ENCODE data around the gene ADGRE1.
A peak's percentile ranks its signal among the peaks of the same experiment; 100 is the strongest.
"Not testable (repeated sequence)": the region's sequence is repeated elsewhere in the genome, so short reads cannot be mapped to it uniquely, and the experiment has no call there.

The ADGRE1 gene

DNA sequence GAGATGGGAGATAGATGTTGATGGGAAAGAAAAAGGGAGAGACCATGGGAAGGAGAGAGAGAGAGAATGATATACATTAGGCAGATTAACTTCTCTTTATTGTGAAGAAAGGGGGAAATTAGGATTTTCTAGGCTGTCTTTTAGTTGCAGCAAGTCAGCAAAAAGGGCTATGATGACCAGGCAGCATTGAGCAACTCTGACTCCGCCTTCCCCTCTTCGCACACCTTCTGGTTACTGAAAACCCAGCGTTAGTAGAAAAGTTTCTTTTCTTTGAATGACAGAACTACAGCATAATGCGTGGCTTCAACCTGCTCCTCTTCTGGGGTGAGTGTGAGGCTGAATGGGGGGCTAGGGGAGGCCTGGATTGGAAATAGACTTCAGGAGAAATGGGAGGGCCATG lies at the start of gene ADGRE1:
ADGRE1 (plus strand) TSS at position 264 of the 400 bp plus-strand sequence; CDS start at position 294, 30 bp downstream.
- in situ Hi-C loops (cut with MboI; ENCODE audit: low pct_unique_long_range_greater_than_20kb, low sequenced_read_pairs): no loop called here
- DNase-seq: no peak

- in situ Hi-C loops (cut with MboI; ENCODE audit: low pct_unique_long_range_greater_than_20kb, low sequenced_read_pairs): no loop called here
- no peak for DNase-seq
These were observed 49.2 kb upstream of the ADGRE1 start for GRCh38 chr19:6838062-6838655.

- no peak for DNase-seq
- in situ Hi-C loops (cut with MboI; ENCODE audit: low pct_unique_long_range_greater_than_20kb, low sequenced_read_pairs): no loop called here
These were observed 44.3 kb upstream of the ADGRE1 start for GRCh38 chr19:6842871-6843607.

GRCh38 chr19:6847828-6848200 lies 39.6 kb upstream of the ADGRE1 start:
- in situ Hi-C loops (cut with MboI; ENCODE audit: low pct_unique_long_range_greater_than_20kb, low sequenced_read_pairs): no loop called here
- DNase-seq: no peak

GRCh38 chr19:6848986-6849385 lies 38.4 kb upstream of the ADGRE1 start:
- no peak for DNase-seq
- in situ Hi-C loops (cut with MboI; ENCODE audit: low pct_unique_long_range_greater_than_20kb, low sequenced_read_pairs): no loop called here

DNA sequence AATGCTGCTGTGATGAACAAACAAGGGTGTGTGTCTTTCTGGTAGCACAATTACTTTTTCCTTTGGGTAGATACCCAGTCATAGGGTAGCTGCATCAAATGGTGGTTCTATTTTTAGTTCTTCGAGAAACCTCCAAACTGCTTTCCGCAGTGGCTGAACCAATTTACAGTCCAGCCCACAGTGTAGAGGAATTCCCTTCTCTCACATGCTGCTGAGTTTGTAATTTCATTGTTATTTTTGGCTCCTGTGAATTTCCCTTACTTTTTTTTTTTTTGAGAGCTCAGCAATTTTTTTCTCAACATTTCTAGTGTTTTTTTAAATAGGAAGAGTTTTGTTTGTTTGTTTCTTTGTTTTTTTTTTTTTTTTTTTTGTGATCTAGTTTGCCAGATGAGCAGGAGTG lies 37.5 kb upstream of the ADGRE1 start:
- DNase-seq: no peak
- in situ Hi-C loops (cut with MboI; ENCODE audit: low pct_unique_long_range_greater_than_20kb, low sequenced_read_pairs): no loop called here

DNA sequence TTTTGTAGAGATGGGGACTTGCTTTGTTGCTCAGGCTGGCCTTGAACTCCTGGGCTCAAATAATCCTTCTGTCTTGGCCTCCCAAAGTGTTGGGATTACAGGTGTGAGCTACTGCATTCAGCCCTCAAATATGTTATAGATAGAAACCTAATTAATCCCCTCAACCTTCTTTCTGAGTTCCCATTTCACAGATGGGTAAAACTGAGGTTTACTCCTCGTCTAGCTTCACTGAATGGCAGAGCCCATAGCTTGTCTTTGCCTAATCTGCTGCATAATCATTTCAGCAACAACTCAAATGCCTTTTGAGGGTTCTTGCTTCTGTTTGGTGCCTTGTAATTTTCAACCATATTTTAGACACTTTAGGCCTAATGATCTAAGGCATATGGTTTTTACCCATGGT lies 36.0 kb upstream of the ADGRE1 start:
- no peak for DNase-seq
- in situ Hi-C loops (cut with MboI; ENCODE audit: low pct_unique_long_range_greater_than_20kb, low sequenced_read_pairs): no loop called here

DNA sequence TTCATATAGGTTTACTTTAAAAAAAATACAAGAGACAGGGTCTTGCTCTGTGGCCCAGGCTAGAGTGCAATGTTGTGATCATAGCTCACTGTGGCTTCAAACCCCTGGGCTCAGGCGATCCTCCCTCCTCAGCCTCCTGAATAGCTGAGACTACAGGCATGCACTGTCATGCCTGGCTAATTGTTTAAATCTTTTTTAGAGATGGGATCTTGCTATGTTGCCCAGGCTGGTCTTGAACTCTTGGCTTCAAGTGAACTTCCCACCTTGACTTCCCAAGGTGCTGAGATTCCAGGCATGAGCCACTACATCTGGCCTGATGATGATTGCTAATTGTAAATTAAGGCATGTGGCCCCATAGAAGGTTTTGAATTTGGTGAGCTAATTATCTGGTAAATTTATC lies 35.4 kb upstream of the ADGRE1 start:
- in situ Hi-C loops (cut with MboI; ENCODE audit: low pct_unique_long_range_greater_than_20kb, low sequenced_read_pairs): no loop called here
- DNase-seq: no peak

DNA sequence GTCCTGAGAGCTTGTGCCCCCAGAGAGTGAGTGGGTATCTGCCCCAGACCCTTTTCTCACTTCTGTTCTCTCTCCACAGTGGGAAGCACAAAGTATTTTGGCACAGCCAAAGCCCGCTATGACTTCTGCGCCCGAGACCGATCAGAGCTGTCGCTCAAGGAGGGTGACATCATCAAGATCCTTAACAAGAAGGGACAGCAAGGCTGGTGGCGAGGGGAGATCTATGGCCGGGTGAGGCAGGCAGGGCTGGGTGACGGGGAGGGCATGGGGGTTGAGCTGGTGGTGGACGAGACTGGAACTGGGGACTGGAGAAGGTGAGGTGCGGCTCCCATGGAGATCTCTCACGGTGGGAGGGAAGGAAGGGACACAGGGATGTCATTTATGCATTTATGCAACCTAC lies 33.5 kb upstream of the ADGRE1 start:
- DNase-seq: no peak
- in situ Hi-C loops (cut with MboI; ENCODE audit: low pct_unique_long_range_greater_than_20kb, low sequenced_read_pairs): no loop called here

- in situ Hi-C loops (cut with MboI; ENCODE audit: low pct_unique_long_range_greater_than_20kb, low sequenced_read_pairs): no loop called here
- no peak for DNase-seq
These were observed 32.6 kb upstream of the ADGRE1 start for GRCh38 chr19:6854758-6855157.

- no peak for DNase-seq
- in situ Hi-C loops (cut with MboI; ENCODE audit: low pct_unique_long_range_greater_than_20kb, low sequenced_read_pairs): no loop called here
These were observed 30.5 kb upstream of the ADGRE1 start for GRCh38 chr19:6856749-6857372.

GRCh38 chr19:6861683-6862286 lies 25.6 kb upstream of the ADGRE1 start:
- DNase-seq: no peak
- in situ Hi-C loops (cut with MboI; ENCODE audit: low pct_unique_long_range_greater_than_20kb, low sequenced_read_pairs): no loop called here

DNA sequence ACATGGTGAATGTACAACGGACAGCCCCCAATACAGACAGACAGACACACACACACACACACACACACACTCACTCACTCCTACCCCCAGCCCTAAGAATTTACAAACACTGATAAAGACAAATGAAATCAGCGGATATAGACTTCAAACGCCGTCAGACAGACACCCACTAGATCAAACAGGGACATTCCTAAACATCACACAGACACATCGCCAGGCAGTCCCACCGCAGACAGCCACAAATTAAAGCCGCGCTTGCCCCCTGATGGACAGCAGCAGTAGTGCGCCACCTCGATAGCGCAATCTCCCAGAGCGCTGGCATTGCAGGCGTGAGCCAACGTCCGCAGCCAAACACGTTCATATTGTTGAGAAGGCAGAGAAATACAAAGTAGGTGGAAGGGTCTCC lies 24.7 kb upstream of the ADGRE1 start:
- in situ Hi-C loops (cut with MboI; ENCODE audit: low pct_unique_long_range_greater_than_20kb, low sequenced_read_pairs): no loop called here

GRCh38 chr19:6864325-6864940 lies 22.9 kb upstream of the ADGRE1 start:
- DNase-seq: no peak
- in situ Hi-C loops (cut with MboI; ENCODE audit: low pct_unique_long_range_greater_than_20kb, low sequenced_read_pairs): no loop called here

More for the DNA sequence above, 24.7 kb upstream of the ADGRE1 start:
- peak; percentile 97 for DNase-seq

GRCh38 chr19:6865849-6866248 lies 21.5 kb upstream of the ADGRE1 start:
- DNase-seq: no peak
- in situ Hi-C loops (cut with MboI; ENCODE audit: low pct_unique_long_range_greater_than_20kb, low sequenced_read_pairs): no loop called here

DNA sequence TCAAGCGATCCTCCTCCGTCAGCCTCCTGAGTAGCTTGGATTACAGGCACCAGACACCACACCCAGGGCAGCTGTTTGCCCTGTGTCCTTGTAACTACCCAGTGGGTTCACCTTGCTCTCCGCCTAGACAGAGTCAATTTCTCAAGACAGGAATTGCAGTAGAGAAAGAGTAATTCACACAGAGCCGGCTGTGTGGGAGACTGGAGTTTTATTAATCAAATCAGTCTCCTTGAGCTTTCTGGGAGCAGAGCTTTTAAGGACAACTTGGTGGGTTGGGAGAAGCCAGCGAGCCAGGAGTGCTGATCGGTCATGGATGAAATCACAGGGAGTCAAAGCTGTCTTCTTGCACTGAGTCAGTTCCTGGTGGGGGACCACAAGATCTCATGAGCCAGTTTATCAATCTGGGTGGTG lies 20.6 kb upstream of the ADGRE1 start:
- in situ Hi-C loops (cut with MboI; ENCODE audit: low pct_unique_long_range_greater_than_20kb, low sequenced_read_pairs): no loop called here
- no peak for DNase-seq

DNA sequence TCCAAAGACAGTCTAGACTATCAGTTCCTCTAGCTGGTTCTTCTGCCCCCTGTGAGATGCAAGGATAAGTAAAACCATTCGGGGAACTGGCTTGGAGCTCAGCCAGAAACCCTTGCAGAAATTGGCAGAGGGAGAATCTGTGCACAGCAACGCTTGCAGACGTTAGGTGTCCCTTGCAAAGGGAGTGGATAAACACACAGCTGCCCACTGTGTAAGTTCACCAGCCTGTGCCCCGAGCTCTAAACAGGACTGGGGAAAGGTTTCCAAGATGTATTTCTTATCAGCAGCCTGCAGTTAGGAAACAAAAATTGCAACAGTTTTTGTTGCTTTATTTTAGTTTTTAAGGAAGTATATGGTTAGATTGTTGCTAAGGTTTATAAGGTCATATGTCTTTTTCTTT lies 19.0 kb upstream of the ADGRE1 start:
- in situ Hi-C loops (cut with MboI; ENCODE audit: low pct_unique_long_range_greater_than_20kb, low sequenced_read_pairs): no loop called here
- peak; percentile 73 for DNase-seq

DNA sequence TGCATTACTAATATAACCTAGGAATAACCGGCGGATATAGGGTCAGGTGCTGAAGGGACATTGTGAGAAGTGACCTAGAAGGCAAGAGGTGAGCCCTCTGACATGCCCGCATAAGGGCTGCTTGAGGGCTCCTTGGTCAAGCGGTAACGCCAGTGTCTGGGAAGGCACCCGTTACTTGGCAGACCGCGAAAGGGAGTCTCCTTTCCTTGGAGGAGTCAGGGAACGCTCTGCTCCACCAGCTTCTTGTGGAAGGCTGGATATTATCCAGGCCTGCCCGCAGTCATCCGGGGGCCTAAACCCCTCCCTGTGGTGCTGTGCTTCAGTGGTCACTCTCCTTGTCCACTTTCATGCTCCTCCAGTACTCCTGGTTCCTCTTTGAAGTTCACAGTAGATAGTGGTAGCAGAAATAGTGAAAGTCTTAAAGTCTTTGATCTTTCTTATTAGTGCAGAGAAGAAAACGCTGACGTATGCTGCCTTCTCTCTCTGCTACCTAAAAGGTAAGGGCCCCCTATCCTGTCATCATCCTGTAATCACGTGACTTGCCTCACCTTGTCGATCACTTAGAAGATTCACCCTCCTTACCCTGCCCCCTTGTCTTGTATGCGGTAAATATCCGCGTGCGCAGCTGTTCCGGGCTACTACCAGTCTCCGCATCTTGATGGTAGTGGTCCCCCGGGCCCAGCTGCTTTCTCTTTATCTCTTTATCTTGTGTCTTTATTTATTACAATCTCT lies 18.1 kb upstream of the ADGRE1 start:
- DNase-seq; in situ Hi-C loops (cut with MboI; ENCODE audit: low pct_unique_long_range_greater_than_20kb, low sequenced_read_pairs): not testable (repeated sequence)

Measured in KBM-7 (cell line).